Measurements from ENCODE around the gene ZNF736. TPM values are rescaled to one million over a fixed set of nuclear protein-coding genes. Genes with fewer than 3 reads are reported as not detected.
A peak's percentile ranks its signal among the peaks of the same experiment; 100 is the strongest.

ZNF736 gene
- total RNA-seq (2021; ENCODE audit: unreplicated experiment): 0.15 TPM
- 0.01 TPM in 1 of 2 replicates, not detected in the other for polyA plus RNA-seq (2012)
- Bru-seq, nascent RNA: percentile 13 among the genes with signal in this experiment
- BruChase-seq, experiment 1, labeled RNA remaining after a 6-hour chase: percentile 11 among the genes with signal in this experiment
- percentile 10 among the genes with signal in this experiment for BruChase-seq, experiment 2, labeled RNA remaining after a 2-hour chase
- long read RNA-seq: 0 reads

- POLR2A ChIA-PET: no interaction called here
- H3K4me3 ChIP-seq (replicated peaks in 1 of 2; ENCODE audit: low read depth in 1 of 2, low read length in 2 of 2): no peak within 1 kb of the TSS
- H3K9me2 ChIP-seq (ENCODE audit: insufficient read depth): no peaks in the 10 kb centered on the region
- no peaks in the 10 kb centered on the region for H4K20me1 ChIP-seq (ENCODE audit: insufficient read depth)
- H3K4me1 ChIP-seq (ENCODE audit: control insufficient read depth in 1 of 2, insufficient read depth in 2 of 2, low read length in 2 of 2): no peaks in the 10 kb centered on the region
- BruUV-seq (replicated peaks): no TSS peak
- H2AFZ ChIP-seq (ENCODE audit: low read depth, low read length, poor library complexity, severe bottlenecking): no peak within 1 kb of the TSS
- ATAC-seq (no peak), DNase-seq (ENCODE audit: low read depth, low spot score) (no peak)
- H3K27me3 ChIP-seq (ENCODE audit: insufficient read depth, low read length): no peaks in the 10 kb centered on the region
- no peak for TF ChIP-seq FOSL1 (IDR thresholded peaks at IDR 0.05; ENCODE audit: low read depth)
- TF ChIP-seq JUND (IDR thresholded peaks at IDR 0.05): no peak
- TF ChIP-seq, protein P1, sequence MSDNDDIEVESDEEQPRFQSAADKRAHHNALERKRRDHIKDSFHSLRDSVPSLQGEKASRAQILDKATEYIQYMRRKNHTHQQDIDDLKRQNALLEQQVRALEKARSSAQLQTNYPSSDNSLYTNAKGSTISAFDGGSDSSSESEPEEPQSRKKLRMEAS (IDR thresholded peaks at IDR 0.05): no peak
- no peak for TF ChIP-seq EZH2phosphoT487 (IDR thresholded peaks at IDR 0.05; ENCODE audit: borderline replicate concordance)
- TF ChIP-seq CTCF (IDR thresholded peaks at IDR 0.05 in 2 of 3, conservative IDR thresholded peaks at IDR 0.05 in 1 of 3; ENCODE audit: borderline replicate concordance in 1 of 3, insufficient read depth in 1 of 3, low read depth in 2 of 3, low read length in 2 of 3): no peak
- TF ChIP-seq POLR2AphosphoS5 (IDR thresholded peaks at IDR 0.05; ENCODE audit: low read depth, low read length): no peak
- no peak for TF ChIP-seq EZH2 (IDR thresholded peaks at IDR 0.05)
- no peak for TF ChIP-seq SRF (IDR thresholded peaks at IDR 0.05; ENCODE audit: low read depth)
- no peaks in the 10 kb centered on the region for H3K36me3 ChIP-seq (ENCODE audit: control insufficient read depth in 1 of 2, insufficient read depth in 2 of 2, low read length in 2 of 2)
- no peak within 1 kb of the TSS for H3K27ac ChIP-seq (ENCODE audit: low read depth, low read length)
- H3K9ac ChIP-seq (ENCODE audit: low read length): no peak within 1 kb of the TSS
- no peak within 1 kb of the TSS for H3K4me2 ChIP-seq (ENCODE audit: low read length)
- RAD21 ChIA-PET (ENCODE audit: low non-redundant PET in 1 of 2, low total read pairs in 2 of 2, uncharacterized antibody in 2 of 2, unreplicated experiment in 2 of 2): no interaction called here
- H3K9me3 ChIP-seq (ENCODE audit: control insufficient read depth in 1 of 2, insufficient read depth in 1 of 2, low read depth in 1 of 2, low read length in 2 of 2): peaks cover 4 to 8% of the 10 kb centered on the region in 2 experiments; a peak in 2 of 4 replicates
- intact Hi-C loops (cut with micrococcal nuclease): no loop called here
- CTCF ChIA-PET: no interaction called here
- no peaks in the 10 kb centered on the region for H3K79me2 ChIP-seq (ENCODE audit: insufficient read depth, low read length)
These were observed at the start of gene ZNF736 for GRCh38 chr7:64313740-64314491. Gene ZNF736 (plus strand): TSS chr7:64313961. CDS start chr7:64314151, 190 bp downstream.
